ENCODE measurements around the gene LRRC8A.
"Not testable (repeated sequence)": the region's sequence is repeated elsewhere in the genome, so short reads cannot be mapped to it uniquely, and the experiment has no call there.

LRRC8A gene

DNA sequence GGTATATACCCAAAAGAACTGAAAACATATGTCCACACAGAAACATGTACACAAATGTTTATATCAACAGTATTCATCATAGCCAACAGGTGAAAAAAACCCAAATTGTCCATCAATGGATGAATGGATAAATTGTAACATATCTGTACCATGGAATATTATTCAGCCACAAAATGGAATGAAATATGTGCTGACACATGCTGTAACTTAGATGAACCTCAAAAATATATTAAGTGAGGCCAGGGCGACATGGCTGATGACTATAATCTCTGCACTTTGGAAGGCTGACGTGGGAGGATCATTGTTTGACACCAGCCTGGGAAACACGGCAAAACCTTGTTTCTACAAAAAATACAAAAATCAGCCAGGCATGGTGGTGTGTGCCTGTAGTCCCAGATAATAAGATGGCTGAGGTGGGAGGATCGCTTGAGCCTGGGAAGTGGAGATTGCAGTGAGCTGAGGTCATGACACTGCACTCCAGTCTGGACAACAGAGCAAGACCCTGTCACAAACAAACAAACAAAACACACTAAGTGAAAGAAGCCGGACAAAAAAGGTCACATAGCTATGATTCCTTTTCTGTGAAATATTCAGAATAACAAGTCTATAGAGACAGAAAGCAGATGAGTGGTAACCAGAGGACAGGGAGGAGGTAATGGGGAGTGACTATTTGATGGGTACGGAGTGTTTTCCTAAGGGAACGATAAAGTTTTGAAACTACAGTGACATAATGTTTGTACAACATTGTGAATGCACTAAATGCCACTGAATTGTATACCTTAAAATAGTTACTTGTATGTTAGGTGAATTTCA lies 11.6 kb upstream of the LRRC8A start:
- DNase-seq: no peak

DNA sequence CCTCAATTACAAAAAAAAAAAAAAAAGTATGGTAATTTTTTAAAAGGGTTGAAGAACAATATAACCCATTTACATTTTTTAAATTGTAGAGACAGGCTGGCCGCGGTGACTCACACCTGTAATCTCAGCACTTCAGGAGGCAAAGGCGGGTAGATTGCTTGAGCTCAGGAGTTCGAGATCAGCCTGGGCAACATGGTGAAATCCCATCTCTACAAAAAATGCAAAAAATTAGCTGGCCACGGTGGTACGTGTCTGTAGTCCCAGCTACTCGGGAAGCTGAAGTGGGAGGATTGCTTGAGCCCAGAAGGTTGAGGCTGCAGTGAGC lies 11.0 kb upstream of the LRRC8A start:
- DNase-seq: not testable (repeated sequence)

DNA sequence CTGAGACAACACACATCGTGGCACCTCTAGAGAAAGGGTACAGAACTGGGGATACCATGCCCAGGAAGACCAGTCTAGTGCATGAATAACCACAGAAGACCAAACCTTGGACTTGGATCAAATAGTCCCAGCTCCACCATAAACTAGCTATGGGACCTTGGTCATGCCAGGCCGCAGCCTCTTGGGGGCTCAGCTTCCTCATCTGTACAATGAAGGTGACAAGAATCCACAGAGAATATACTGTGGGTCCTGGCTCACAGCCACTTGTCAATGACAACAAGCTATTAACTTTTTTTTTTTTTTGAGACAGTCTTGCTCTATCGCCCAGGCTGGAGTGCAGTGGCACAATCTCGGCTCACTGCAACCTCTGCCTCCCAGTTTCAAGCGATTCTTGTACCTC lies 4.1 kb upstream of the LRRC8A start:
- no peak for DNase-seq

DNA sequence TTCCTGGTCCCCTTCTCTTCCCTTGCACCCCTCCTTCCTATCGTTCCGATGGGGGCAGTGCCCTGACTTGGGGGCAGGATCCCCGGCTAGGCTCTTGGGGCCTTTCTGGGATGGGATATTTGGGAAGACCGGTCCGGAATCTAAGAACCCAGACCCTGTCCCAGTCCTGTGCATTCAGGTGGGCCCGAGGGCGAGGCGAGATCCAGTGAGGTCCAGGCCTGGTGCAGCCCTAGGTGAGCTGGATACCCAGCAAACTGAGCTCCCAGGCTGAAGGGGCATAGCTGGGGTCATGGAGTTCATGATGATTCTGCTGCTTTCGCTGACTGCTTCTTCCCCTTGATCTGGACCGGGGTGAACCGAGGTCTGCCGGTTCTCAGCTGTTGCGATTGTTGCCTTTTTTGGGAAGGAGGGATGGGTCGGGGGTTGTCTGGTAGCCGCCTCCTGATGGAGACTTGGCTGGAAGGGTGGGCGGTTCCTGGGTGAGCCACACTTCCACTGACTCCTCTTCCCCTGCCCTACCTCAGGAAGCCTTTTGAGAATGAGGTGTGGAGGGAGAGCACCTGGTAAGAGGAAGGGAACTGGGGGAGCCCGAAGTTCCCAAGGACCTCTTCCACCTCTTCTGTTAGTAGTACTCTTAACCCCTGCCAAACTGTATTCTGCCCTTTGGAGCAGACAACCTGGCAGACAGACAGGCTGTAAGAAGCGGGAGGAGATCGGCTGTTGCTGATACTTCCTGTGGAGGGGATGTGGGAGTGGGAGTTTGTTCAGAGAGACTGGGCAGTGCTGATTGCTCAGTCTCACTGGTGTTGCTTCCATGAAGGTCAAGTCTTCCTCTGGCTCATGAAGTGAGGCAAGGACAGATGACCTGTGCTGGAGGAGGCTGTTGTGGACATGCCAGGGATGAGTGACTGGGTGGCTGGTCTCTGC lies 1.0 kb downstream of the LRRC8A start:
- no peak for DNase-seq

DNA sequence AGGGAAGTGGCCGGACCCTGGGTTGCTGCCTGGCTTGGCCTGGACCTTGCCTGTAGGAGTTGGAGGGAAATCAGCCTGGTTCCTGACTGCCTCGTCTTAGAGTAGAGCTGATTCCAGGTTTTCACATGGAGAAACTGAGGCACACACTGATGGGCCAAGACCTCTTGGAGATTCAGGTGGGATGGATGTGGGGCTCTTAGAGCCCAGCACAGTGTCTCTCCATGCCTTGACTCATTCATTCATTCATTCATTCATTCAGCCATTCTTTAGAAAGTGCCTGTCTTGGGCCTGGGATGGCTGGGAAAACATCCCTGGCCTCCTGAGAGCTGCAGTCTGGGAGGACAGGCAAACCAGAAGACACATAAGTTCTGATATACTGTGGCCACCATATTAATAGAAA lies 2.2 kb downstream of the LRRC8A start:
- no peak for DNase-seq

DNA sequence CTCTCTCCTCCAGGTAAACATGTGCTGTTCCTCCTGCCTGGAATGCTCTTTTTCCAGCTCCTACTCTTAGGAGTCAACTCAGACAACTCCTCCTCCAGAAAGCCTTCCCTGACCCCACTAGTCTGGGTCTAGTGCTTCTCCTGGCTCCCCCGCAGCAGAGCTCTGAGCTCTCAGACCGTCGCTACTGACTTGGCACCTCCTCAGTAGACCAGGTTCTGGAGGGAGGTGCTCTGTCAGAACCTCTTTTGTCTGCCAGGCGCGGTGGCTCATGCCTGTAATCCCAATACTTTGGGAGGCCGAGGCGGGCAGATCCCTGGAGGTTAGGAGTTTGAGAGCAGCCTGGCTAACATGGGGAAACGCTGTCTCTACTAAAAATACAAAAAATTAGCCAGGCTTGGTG lies 3.4 kb downstream of the LRRC8A start:
- no peak for DNase-seq

DNA sequence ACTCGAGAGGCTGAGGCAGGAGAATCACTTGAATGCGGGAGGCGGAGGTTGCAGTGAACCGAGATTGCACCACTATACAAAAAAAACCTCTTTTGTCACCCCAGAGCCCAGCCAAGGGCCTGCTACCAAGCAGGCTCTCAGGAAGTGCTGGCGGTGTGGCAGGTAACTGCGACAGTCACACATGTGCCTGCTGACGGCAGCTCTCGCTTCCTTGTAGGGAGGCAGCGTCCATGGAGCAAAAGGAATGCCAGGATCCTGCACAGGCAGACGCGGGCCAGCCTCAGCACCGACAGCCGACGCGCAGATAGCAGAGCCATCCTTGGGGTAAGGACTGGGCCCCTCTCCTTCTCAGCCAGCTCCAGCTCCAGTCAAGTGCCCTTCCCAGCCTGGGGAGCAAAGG lies 3.9 kb downstream of the LRRC8A start:
- no peak for DNase-seq

DNA sequence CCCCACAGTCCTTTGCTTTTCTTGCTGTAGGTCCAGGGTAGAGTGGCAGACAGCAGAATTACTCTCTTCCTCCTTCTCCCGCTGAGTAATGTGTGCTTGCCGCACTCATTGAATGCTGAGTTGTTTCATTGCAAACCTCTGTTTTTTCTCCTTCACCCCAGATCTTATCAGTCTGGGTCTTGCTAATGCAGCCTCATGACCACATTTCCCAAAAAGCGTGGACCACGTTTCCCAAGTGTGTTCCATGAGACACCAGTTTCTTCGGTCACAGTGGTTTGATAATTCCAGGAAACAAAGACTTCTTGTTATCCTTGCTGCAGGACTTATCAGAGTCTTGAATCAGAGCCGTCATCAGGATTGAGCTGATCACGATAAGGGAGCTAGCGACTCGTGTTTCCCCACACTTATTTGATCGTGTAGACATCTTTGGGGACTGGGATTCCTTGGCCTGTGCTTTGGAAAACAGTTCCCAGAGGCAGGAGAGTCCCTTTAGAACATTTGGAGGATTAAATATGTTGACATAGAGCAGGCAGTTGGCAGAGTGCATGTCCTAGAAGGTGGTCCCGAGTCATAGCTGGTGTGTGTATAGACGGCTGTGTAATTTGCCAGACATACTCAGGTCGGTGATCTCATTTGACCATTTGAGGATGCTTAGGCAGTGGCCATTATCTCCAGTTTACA lies 4.4 kb downstream of the LRRC8A start:
- no peak for DNase-seq

DNA sequence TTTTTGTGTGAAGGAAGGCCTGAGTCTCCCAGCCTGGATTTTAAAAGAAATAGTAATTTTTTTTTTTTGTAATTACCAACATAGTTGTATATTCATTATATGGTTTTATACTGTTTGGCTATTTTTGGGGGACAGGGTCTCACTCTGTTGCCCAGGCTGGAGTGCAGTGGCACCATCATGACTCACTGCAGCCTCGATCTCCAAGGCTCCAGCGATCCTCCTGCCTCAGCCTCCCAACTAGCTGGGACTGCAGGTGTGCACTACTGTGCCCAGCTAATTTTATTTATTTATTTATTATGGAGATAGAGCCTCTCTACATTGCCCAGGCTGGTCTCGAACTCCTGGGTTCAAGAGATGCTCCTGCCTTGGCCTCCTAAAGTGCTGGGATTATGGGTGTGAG lies 5.1 kb downstream of the LRRC8A start:
- DNase-seq: no peak

DNA sequence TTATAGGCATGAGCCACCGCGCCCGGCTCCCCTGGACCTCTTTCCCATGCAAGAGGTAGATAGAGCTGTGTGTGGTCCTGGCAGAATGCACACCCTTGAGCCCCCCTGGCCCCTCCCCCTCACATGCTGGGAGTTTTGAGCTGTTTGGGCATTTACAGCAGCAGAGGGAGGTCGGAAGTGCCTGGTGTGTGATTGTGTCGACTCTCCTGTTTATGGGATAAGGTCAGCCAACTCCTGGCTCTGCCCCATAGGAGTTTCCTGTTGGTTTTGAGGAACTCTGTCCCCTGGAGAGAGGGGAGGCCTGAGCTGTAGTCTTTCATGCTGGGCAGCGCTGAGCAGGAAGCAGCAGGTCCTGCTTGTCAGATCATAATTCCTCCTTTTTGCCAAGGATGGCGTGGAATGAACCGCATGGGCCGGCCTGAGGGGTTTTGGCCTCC lies 6.0 kb downstream of the LRRC8A start:
- DNase-seq: no peak

DNA sequence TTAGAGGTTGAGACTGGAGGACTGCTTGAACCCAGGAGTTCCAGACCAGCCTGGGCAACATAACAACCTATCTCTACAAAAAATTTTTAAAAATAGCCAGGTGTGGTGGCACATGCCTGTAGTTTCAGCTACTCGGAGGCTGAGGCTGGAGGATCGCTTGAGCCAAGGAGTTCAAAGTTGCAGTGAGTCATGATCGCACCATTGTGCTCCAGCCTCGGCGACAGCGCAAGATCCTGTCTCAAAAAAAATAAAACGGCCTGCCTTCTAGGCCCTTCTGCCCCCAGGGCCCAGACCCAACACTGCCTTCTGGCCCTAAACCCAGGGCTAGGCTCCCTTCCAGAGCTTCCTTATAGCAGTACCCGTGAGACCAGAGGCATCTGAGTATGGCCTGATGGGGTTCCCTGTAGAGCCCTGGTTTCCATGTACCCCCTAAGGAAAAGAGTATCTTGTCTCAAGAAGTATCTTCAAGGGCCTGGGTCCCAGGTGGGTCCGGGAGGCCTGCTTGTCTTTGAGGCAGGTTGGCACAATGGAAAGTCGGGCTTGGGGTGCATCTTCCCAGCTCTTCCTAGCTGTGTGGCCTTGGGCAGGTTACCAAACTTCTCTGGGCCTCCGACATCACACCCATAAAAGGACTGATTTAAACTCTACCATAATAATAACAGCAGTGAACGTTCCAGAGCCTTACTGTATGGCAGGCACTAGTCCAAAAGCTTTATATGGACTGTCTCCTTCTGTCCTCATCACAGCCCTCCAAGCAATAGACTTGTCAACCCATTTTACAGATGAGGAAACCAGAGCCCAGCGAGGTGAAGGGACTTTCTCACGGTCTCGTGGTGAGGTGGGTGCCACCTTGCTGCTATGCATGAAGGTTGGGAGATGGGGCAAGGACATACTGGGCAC lies 9.6 kb downstream of the LRRC8A start:
- no peak for DNase-seq

DNA sequence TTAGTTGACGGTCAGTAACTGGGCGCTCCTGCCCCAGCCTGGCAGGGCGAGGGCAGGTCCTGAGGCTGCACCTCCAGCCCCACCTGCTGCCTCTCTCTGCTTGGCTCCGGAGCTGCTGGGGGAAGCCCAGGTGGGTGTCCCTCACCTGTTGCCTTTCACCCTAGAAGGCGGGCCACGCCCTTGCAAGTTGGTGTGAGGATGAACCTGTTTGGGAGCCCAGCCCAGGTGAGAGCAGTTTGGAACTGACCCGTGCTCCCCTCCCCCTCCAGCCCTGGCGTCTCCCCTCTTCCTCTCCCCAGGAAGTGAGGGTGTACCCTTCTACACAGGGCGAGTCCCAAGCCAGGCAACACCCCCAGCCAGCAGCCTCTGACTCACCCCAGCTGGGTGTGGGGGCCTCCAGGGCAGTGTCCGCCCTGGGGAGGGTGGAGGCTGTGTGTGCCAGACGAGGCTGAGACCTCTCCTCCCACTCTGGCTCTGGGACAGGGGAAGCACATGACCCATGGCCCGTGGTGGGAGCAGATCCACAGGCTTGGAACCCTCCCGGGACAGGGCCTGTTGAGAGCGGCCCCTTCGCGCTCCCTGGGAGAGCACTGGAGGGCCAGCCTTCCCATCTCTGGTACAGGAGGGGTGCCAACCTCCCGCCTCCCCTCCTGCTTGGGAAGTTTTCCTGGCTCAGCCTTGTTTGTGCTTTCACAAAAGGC lies 10.4 kb downstream of the LRRC8A start:
- no peak for DNase-seq

DNA sequence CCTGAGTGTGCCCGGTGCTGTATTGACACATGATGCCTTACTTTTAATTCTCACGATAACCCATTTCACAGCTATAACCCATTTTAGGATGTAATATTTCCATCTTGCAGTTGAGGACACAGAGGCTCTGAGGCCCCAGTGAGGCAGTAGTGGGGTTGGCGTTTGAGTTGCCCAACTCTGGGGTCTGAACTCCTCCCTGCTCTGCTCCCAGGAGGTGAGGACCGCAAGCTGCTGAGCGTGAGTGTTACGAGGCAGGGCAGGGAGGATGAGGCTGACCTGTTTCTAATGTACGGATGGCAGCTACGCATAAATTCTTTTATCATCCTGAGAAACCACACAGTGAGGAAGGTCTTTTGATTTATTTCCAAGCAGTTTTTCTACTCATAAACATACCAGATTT lies 11.4 kb downstream of the LRRC8A start:
- no peak for DNase-seq

DNA sequence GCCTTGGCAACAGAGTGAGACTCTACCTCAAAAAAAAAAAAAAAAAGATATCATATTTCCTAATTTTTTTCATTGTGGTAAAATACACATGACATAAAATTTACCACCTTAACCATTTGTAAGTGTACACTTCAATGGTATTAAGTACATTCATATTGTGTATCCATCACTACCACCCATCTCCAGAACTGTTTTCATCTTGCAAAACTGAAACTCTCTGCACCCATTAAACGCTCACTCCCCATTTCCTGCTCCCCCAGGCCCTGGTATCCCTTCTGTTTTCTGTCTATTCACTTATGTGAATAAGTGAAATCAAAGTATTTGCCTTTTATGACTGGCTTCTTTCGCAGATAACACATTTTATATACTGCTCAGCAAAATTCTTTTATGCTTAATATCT lies 12.8 kb downstream of the LRRC8A start:
- no peak for DNase-seq

DNA sequence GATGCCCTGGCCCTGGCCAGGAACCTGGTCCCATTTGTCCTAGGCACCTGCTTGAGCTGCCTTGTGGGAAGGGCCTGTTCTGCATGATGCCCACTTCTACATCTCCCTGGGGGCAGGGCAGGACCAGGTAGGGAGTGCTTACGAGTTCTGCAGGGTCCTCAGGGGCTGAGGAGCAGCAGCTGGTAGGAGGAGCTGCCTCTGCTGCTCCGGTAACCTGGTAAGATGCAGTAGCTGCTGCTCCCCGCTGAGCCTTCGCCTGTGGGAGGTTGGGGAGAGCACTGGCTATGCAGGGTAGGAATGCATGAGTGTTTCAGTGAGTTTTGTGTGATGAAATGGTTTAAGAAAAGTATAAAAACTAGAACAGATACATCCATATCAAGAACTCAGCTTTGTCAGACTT lies 13.6 kb downstream of the LRRC8A start:
- no peak for DNase-seq

DNA sequence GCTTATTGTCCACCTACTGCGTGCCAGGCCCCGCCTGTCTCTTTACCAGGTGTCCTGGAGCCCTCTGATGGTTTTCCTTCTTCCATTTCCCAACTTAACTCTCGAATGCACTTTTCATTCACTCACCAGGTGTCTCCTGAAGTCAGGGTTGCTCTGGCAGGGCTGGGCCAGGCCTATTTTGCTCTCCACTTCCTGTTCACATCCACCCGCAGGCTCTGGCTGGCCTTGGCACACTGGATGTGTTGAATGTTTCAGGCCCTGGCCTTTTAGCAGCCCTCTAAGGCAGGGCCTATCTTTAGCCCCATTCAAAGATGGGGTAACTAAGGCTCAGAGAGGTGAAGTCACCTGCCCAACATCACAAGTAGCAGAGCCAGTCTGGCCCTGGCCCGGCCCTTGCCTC lies 16.4 kb downstream of the LRRC8A start:
- no peak for DNase-seq

DNA sequence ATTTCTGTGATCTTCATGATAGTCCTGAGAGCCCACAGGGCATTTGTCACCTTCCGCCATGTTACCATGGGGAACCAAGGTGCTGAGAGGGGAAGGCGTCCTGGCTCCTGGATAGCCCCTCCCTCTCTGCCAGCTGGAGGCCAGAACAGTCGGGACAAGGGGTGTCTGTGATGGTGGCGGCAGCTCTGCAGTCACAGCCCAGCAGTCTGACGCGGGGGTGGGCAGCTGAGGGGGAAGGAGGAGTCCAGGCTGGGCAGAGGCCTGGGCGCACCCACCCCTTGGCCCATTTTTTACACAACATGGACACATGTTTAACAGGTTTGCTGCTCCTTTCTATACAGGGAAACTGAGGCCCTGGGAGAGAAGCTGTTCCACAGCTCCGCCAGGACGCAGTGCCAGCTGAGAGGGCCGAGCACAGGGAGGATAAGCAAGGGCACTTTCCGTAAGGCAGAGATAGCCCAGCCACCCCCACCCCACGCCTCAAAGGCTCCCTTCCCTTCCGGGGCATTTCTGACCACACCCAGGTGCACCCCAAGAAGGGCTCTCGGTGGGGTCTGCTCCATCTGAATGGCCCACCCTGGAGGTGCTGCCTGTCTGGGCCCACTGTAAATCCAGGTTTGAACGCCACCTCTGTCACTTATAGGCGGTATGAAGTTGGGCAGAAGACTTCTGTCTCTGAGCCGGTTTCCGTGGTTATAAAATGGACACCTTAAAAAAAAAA lies 17.1 kb downstream of the LRRC8A start:
- no peak for DNase-seq

DNA sequence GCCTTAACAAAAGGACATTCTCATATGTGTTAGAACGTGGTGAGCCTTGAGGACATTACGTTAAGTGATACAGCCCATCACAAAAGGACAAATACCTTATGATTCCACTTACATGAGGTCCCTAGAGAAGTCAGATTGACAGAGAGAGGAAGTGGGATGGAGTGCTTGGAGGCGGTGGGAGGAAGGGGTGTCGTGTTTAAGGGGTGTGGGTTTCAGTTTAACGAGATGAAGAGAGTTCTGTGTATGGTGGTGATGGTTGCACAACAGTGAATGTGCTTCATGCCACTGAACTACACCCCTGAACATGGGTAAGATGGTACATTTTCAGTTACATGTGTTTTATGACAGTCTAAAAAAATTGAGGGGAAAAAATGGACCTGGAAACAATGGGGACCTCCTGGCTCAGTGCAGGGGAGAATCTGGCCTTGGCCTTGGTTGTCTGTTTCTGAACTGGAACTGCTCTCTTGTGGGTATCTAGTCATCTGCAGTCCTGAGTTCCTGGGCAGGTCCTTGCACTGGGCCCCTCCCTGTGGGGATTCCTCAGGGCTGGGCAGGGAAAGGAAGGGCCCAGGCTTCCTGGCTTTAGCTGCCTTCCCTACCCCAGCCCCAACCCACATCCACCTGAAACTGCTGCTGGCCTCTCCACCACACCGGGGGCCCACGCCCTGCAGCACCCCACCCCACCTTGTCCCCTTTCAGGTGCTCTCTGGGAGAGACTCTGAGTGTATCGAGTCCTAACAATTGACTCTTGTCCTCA lies 17.8 kb downstream of the LRRC8A start:
- no peak for DNase-seq

DNA sequence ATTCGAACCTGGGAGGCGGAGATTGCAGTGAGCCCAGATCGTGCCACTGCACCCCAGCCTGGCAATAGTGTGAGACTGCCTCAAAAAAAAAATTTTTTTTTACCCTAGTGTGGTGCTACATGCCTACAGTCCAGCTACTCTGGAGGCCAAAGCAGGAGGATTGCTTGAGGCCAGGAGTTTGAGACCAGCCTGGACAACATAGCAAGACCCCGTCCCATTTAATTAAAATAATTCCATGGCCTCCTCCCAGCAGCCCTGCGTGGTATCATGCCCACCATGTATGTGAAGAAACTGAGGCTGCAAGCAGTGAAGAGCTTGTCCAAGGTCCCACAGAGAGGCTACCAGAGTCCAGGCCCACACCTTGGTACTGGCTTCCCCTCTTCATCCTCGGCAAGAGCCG lies 19.4 kb downstream of the LRRC8A start:
- DNase-seq: no peak

DNA sequence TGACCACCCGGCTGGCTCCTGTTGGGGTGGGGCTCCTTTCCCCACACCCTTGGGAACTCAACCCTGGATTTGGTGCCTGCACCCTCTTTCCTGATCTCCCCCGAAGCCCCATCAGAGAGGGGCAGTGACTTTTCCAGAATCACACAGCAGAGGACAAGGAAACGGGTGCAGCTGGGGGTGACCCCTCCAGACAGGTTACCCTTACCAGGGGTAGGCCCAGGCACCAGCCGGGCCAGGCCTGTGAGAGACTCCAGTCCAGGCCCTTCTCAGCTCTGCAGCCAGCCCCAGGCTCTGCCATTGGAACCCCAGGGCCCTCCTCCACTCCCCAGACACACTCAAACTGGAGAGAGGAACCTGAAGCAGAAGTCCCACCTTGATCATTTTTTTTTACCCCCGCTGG lies 19.9 kb downstream of the LRRC8A start:
- no peak for DNase-seq

Measured in NK-92 treated with Interleukin-12 subunit alpha and Interleukin-12 subunit beta, amount 100 ng/mL, for 24 hours (cell line).